GM21619 (cell line): ENCODE data around the gene NOX5.
"Not testable (repeated sequence)": the region's sequence is repeated elsewhere in the genome, so short reads cannot be mapped to it uniquely, and the experiment has no call there.

Source experiments
- ATAC-seq: cut with Tn5 transposase; IDR thresholded peaks from one replicate; pipeline ENCODE4 v1.9.1; 2021; ENCODE audit not compliant: unreplicated experiment

The NOX5 gene

DNA sequence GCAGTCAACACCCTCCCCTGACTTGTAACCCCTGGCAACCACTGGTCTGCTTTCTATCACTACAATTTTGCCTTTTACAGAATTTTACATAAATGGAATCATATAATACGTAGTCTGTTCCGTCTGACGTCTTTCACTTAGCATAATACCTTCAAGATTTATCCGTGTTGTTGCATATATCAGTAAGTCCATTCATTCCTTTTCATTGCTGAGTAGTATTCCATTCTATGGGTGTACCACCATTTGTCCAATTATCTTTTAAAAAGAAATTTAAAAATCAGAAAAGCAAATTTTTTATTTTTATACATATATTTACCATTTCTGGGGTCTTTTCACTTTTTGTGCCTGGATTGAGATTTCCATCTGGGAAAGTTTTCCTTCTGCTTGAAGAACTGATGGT is 35.5 kb downstream of the NOX5 start:
- no peak for ATAC-seq

- no peak for ATAC-seq
Measured at GRCh38 chr15:69055251-69055650, 40.8 kb downstream of the NOX5 start.

GRCh38 chr15:69056365-69056764 is 41.9 kb downstream of the NOX5 start:
- ATAC-seq = no peak

GRCh38 chr15:69058830-69059556 is 44.5 kb downstream of the NOX5 start:
- no peak for ATAC-seq

- no peak for ATAC-seq
Measured at GRCh38 chr15:69059557-69059943, 45.1 kb downstream of the NOX5 start.

DNA sequence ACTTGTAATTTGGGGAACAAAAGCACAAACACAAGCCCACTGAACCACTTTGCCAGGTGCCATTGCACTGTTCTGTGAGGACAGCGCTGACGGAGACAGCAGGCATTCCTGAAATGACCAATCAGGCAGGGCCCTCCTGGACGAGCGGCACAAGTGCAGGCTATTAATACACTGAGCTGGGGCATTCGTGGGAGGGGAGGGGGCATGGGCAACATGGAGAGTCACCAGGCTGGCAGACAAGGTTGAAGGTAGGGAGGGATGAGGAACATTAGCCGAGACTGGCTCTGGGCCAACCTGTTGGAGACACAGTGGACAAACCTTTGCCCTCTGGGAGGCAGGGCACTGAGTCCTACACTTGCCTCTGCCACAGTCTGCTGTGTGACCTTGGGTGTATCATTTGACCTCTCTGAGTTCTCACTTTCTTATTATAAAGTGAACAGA is 45.6 kb downstream of the NOX5 start:
- ATAC-seq = no peak

DNA sequence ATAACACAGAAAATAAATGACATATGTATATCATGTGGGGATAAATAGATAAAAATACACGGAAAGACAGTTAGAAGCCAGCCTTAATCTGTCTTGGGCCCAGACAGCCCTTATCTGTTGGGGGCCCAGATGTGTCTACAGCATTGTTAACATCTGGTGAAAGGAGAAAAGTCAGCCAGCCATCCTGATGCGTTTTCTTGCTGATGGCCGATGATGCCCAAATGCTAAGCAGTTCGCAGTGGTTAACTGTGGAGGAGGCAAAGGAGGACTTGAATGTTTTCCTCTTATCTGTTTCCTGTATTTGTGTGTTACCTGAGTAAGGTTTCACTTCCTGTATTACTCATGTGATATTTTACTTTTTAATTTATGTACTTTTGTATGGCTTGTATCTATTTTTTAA is 46.2 kb downstream of the NOX5 start:
- ATAC-seq = no peak

- no peak for ATAC-seq
Measured at GRCh38 chr15:69061414-69061842, 46.9 kb downstream of the NOX5 start.

DNA sequence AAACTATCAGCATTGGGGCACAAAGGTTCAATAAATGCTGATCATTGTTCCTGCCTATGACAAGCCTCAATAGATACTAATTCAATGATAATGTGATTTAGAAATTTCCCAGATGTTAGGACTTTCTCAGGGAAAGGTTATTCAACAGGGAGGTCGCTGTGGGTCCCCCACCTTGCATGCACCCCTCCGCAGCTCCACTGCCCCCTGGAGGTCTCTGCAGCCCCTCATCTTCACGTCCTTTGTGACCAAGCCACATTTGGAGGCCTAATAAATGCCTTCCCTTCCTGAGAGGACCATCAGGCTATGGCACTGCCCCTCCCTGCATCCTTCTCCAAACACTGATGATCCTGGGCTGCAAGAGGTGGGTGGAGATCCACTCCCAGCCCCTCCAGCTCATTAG is 50.2 kb downstream of the NOX5 start:
- ATAC-seq = no peak

GRCh38 chr15:69066007-69066995 is 51.8 kb downstream of the NOX5 start:
- ATAC-seq = no peak

DNA sequence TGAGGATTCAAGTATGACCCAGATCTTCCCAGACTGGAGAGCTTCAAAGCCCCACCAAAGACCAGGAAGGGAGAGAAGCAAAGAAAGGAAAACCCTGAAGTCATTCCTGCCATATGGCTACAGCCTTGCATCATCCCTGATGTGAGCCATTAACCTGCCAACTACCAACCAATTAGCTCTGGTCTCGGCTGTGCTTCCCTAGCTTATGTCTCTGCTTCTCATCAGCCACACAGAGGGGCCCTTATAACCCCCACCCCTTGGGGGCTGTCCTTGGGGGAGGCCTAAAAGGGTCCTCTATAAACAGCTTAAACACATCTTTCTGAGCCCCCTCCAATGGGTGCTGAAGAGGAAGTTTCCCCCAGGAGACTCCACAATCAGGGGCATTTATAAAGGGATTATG is 52.8 kb downstream of the NOX5 start:
- no peak for ATAC-seq

DNA sequence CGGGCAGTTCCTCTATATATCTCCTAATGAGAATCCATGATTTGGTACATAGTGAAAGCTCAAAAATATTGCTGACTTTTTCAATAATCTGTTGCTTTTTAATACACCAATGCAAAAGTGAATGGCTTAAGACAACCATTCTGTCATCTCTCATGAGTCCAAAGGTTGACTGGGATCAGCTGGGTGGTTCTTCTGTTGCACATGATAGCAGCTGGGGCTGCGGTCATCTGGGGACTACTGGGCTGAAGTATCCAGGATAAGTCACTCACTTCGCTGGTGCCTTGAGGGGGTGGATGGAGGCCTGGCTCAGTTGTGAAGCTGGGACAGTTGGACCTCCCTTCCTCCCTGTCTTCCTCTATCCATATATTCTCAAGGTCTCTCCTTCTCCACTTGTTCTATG is 53.7 kb downstream of the NOX5 start:
- no peak for ATAC-seq

- not testable (repeated sequence) for ATAC-seq
Measured at GRCh38 chr15:69069290-69069689, 54.8 kb downstream of the NOX5 start.

GRCh38 chr15:69069996-69070395 is 55.5 kb downstream of the NOX5 start:
- ATAC-seq = no peak

DNA sequence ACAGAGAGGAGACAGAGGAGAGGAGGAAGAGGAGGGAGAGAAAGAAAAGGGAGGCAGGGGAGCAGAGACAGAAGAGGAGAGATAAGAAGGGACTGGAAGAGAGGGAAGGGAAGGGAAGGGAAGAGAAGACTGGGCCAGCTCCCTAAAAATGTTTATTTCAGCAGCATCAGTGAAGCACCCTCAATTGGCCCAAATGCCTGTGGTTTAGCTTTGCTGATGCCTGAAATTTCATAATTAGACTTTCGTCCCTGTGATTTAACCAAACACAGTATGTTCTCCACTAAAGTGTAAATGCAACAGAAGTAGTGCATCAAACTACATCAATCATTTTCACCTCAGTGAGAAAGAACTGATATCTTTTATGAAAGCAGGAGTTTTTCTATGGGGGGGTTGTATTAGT is 55.9 kb downstream of the NOX5 start:
- no peak for ATAC-seq

- ATAC-seq = no peak
Measured at GRCh38 chr15:69071260-69071659, 56.8 kb downstream of the NOX5 start.

DNA sequence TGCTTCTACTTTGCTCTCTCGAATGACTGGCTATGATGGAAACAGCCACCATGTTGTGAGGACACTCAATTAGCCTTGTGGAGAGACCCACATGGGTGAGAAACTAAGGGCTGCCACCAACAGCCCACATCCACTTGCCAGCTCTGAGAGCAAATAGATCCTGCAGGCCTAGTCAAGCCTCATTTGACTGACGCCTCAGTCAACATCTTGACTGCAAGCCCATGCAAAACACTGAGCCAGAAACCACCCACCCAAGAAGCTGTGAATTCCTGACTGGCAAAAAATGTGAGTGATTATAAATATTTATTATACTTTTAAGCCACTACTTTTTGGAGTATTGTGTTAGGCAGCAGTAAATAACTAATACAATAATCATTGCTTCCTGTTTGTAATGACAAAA is 58.4 kb downstream of the NOX5 start:
- no peak for ATAC-seq

DNA sequence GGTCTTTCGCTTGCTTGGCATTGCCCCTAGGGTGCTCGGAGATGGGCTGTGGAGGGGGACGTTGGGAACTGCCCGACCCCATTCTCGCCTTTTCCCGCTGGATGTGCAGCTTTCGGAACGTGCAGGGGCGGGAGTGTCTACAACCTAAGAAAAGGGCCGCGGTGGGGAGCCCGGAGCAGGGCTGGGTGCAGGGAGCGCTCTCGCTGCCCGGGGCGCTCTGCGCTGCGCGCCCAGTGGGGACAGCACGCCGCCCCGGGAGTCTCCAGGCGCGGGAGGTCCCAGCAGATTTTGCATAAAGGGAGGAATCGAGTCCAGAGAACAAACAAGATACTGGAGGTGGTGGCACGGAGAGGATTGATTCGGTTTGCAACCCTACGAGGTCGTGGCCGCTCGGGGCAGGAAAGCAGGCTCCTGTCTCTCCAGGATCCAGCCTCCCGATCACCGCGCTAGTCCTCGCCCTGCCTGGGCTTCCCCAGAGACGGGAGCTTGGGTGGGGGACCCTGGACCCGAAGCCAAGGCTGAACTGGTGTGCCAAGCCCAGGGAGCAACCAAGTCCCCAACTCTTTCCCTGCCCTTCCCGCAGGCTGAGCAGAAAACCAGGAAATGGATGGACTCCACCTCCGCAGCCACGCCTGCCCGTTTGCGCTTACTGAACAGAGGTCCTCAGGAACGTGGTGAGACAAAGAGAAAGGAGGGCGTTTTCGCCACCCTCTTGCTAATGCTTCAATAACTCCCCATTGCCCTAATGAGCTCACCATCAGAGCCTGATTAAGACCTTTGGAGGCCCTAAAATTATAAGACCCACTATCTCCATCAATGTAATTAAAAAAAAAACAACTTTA is 59.7 kb downstream of the NOX5 start:
- ATAC-seq = no peak

- ATAC-seq = no peak
Measured at GRCh38 chr15:69074843-69075224, 60.3 kb downstream of the NOX5 start.

GRCh38 chr15:69075440-69075839 is 60.9 kb downstream of the NOX5 start:
- no peak for ATAC-seq

DNA sequence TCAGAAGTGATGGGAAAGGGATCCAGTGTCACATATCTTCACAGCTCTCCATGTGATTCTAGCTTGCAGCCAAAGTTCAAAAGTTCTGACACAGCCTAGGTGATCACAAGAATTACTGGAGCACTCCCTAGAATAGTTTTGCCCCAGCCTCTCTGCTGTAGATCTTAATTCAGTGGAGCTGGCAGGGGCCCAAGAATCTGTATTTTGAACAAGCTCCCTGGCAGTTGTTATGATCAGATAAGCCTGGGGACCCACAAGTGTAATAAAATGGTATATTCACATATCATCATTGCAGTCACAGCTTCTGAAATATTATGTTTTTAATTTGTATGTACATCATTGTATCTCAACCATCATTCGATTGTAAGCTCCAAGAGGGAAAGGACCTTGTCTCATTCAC is 62.3 kb downstream of the NOX5 start:
- no peak for ATAC-seq
